GM18498 (cell line): ENCODE results near the gene POU2F1.
"Not testable (repeated sequence)": the region's sequence is repeated elsewhere in the genome, so short reads cannot be mapped to it uniquely, and the experiment has no call there.

Source experiments
- ATAC-seq: cut with Tn5 transposase; IDR thresholded peaks from one replicate; pipeline ENCODE4 v1.9.1; 2021; ENCODE audit warnings: mild to moderate bottlenecking, moderate library complexity; ENCODE audit not compliant: unreplicated experiment

Gene POU2F1

GRCh38 chr1:167202049-167202448 lies 18.6 kb upstream of the POU2F1 start:
- no peak for ATAC-seq

GRCh38 chr1:167205306-167206050 lies 15.2 kb upstream of the POU2F1 start:
- ATAC-seq: not testable (repeated sequence)

DNA sequence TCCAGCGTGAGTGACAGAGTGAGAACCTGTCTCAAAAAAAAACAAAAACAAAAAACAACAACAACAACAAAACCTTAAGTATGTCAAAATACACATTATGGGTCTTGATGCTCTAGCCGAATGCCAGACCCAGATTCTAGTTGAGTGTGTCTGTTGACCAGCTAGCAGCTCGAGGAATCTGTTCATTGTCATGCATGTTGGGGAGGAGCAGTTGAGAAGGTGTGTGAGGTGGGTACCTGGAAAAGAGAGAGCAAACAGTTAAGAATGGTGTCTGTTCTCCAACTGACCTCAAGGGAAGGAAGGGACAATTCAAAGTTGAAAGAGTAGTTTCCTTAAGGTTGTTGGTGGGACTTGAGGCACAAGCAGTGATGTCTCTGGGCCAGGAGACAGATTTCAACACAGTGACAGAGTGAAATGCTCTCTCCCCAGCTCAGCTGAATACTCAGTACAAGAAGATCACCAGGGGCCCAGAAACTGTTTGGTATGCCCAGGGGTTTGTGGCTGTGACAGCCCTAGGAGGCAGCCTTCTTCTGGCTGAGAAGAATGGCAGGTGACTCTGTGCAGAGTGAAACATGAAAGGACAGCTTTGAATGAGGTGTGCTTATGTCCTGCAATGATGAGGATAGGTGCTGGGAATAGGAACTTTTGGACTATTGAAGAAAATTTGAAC lies 14.4 kb upstream of the POU2F1 start:
- ATAC-seq: no peak

- no peak for ATAC-seq
Measured at GRCh38 chr1:167207940-167208623, 12.6 kb upstream of the POU2F1 start.

DNA sequence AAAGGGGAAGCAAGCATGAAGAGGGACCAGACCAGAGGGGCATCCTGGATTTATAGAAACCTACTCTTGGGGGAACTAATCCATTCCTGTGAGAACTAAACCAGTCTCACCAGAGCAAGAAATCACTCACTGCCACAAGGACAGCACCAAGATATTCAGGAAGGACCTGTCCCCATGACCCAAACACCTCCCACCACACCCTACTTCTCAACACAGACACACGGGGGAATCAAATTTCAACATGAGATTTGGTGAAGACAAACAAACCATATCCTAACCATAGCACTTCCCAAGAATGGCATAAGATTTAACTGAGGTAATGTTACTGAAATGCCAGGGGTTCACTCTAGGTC lies 12.1 kb upstream of the POU2F1 start:
- no peak for ATAC-seq

DNA sequence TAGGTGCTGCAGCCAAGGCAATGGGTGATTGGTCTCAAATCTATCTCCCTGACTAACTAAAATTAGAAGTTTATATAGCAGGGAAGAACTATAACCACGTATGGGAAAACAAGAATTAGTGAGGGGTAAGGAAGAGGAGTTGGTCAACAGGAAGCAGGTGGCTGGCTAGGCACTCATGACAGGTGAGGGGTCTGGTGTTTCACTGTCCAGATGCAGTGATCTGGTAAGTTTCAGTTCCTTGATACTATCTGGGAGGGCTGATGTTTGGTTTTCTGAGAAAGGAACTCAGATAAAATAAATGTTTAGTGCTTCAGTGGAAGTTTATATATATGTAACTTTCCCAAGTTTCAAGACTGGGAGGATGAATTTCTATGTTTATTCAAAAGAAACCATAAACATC lies 11.6 kb upstream of the POU2F1 start:
- no peak for ATAC-seq

DNA sequence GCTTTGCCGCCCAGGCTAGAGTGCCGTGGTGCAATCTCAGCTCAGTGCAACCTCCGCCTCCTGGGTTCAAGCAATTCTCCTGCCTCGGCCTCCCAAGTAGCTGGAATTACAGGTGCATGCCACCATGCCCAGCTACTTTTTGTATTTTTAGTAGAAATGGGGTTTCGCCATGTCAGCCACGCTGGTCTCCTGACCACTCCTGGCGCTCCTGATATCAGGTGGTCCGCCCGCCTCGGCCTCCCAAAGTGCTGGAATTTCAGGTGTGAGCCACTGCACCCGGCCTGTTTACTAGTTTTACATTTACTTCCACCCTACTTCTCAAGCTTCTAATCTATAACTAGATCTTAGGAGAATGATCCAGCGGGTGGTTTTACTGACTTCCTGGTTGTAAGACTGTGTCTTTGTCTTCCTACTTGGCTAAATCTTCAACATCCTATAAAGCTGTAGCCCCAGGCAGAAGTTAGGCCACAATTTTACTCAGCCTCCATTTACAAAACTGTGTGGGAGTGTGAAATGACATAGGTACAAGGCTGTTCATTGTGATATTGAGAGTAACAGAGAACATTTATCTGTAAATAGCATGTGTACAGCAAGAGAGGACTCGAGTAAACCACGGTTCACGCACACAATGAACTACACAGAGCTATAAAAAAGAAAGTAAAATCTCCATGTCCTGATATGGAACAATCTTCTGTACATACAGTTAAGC lies 9.6 kb upstream of the POU2F1 start:
- ATAC-seq: no peak

GRCh38 chr1:167212025-167212424 lies 8.7 kb upstream of the POU2F1 start:
- ATAC-seq: no peak

GRCh38 chr1:167216809-167217208 lies 3.9 kb upstream of the POU2F1 start:
- no peak for ATAC-seq

DNA sequence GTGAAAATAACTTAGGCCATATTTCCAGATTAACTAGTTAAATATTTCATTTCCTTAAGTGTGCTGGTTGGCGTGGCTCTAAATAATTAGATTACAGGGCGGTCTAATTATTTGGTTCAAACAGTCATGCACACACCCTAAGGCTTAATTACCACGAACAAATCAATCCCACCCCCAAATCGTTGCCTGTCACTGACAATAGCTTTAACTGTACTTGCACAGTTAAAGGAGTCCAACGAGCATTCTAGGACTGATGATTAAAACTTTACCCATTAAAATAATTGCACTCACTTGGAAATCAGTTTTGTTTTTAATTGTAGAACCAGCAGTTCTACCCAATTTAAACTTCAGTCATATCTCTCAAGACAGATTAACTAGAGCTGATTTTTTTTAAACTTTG lies 1.5 kb upstream of the POU2F1 start:
- ATAC-seq: no peak

DNA sequence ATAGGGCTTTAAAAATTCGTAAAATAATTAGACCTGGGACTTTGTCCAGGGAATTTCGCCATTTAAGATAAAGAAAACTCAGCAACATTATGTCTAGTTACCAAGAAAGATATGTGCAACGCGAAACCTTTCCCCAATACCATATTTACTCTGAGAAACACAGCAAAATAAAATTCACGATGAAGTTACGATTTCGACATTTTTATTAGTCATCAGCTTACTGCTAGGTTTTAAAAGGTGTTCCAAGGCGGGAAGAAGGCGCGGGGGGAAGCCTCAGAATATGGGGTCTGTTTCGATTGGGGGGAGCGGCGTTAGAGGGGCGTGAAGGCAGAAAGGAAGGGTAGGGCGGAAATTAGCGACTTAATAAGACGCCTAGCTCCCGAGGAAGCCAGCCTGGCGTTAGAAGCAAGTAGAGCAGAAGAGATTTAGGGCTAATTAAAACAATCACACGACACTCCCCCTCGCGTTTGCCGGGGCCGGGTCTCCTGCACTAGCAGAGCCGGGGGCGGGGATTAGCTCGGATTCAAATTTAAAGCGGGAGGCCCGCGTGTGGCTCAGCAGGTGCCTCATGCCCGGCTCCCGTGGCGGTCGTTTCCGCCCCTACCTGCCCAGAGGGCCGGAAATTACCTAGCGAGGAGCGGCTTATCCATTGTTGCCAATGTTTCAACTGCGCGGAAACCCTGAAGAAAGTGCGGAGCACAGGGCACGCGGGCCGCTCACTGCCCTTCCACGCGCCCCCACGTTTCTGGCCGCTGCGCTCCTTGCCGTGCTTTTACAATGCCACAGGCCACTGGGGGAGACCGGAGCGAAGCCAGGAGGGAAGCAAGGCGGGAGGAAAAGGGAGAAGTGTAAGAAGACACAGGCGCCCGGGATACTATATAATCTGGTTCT lies 795 bp upstream of the POU2F1 start:
- ATAC-seq: peak; percentile 36

GRCh38 chr1:167221126-167221737 lies 546 bp downstream of the POU2F1 start:
- peak; percentile 16 for ATAC-seq

DNA sequence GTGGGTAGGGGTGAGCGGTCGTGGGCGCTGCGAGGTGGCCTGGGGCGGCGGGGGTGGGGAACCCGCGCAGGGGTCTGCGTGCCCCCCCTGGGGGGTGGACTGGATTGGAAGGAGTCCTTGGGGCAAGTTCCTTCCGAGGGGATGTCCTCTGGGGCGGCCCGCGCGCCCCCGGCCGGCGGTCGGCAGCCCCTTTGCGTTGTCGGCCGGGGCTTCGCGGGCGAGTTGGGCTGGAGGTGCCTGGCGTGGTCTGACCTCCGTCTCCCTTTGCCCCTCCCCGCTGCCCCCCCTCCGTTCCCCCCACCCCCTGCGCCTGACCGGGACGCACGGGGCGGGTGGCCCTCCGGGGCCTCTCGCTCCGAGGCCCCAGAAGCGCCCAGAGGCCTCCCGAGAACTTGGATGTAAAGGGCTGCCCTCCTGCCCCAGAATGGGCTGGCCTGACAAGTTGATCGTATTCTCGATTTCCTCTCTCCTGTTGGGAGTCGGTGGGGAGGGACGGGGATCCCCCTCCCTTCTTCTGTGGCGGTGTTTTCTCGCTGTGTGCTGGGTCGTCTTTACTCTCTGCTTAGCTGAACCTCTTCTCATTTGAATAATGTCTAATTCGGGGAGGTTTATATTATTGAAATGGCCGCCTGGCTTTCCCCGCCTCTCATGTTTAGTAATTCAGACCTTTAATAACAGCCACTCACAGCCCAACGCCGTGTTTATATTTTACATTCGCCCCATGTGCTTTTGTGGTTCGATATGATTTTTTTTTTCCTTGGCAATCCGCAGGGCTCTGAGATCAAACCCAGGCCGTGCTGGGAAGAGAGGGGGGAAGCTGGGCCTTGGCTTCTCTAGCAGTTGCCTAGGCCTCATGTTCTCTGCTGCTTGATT lies 1.3 kb downstream of the POU2F1 start:
- peak; percentile 58 for ATAC-seq

- ATAC-seq: no peak
Measured at GRCh38 chr1:167223144-167224103, 2.7 kb downstream of the POU2F1 start.

- ATAC-seq: not testable (repeated sequence)
Measured at GRCh38 chr1:167224734-167225235, 4.1 kb downstream of the POU2F1 start.

- ATAC-seq: no peak
Measured at GRCh38 chr1:167225920-167226319, 5.2 kb downstream of the POU2F1 start.

DNA sequence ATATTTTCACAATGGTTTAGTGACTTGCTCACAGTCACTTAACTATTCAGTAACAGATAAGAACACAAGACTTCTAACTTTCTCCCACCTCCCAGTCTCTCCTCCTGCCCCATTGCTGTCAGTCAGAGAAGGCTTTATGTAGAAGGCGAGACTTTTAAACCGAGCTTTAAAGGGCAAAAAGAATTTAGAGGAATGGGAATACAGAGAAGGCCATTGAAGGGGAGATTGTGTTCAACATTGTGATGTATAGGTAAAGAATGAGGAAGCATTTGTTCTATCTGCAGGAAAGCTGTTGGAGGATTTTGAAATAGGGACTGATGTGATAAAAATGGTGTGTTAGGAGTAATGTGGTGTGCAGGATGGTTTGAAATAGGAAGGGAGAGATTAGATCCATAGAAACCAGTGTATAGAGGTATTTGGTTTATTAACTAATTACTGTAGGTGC lies 7.3 kb downstream of the POU2F1 start:
- ATAC-seq: no peak
